ENCODE data around the gene PXDC1. TPM values are rescaled to one million over a fixed set of nuclear protein-coding genes. Genes with fewer than 3 reads are reported as not detected.

PXDC1 gene, protein sequence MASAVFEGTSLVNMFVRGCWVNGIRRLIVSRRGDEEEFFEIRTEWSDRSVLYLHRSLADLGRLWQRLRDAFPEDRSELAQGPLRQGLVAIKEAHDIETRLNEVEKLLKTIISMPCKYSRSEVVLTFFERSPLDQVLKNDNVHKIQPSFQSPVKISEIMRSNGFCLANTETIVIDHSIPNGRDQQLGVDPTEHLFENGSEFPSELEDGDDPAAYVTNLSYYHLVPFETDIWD
- total RNA-seq, result 43.1 and 66.2 TPM in 2 replicates

GRCh38 chr6:3751077-3751729, at the start of gene PXDC1:
Gene PXDC1 (minus strand): TSS chr6:3751713. CDS start chr6:3751531, 182 bp downstream.

Other genes with a start within 250 kb of the PXDC1 start
- gene FAM50B, start 97.7 kb upstream of the PXDC1 start, total RNA-seq, result 7.6 and 9.5 TPM in 2 replicates

Data from uterine smooth muscle cell (primary cell).